ENCODE results near the gene URGCP.

DNA sequence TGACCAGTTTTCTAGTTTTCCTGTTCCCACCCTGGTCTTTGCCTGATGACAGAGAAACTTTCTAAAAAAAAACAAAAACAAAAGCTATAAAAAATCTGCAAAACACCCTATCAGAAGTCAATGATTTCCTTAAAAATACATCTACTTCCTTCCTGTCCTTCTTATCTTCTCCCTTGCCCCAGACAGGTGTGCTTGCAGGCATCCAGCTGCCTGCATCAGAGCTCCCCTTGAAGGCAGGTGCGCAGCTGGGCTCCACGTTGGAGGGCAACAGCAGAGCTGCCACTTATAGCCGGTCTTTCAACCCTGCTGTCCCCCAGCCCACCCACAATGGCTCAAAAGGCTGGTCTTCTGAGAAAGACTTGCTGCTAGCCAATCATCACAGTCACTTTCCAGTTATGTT lies 49.6 kb upstream of the URGCP start:
- TF ChIP-seq POLR2AphosphoS5 (IDR thresholded peaks at IDR 0.05; ENCODE audit: low read depth, low read length) (no peak), REST (IDR thresholded peaks at IDR 0.05; ENCODE audit: low read depth) (no peak), SP1 (IDR thresholded peaks at IDR 0.05; ENCODE audit: low read depth) (no peak), EZH2 (IDR thresholded peaks at IDR 0.05) (no peak), SIN3A (IDR thresholded peaks at IDR 0.05; ENCODE audit: low read depth) (no peak), YY1 (IDR thresholded peaks at IDR 0.05; ENCODE audit: extremely low read depth, insufficient replicate concordance, low read depth, low read length) (no peak), POLR2A (IDR thresholded peaks at IDR 0.05; ENCODE audit: borderline replicate concordance, extremely low read depth, insufficient read depth, insufficient read length) (no peak), ZFX (IDR thresholded peaks at IDR 0.05) (no peak), RAD21 (IDR thresholded peaks at IDR 0.05; ENCODE audit: low read depth) (no peak), EZH2phosphoT487 (IDR thresholded peaks at IDR 0.05; ENCODE audit: borderline replicate concordance) (no peak)
- TF ChIP-seq, protein P1, sequence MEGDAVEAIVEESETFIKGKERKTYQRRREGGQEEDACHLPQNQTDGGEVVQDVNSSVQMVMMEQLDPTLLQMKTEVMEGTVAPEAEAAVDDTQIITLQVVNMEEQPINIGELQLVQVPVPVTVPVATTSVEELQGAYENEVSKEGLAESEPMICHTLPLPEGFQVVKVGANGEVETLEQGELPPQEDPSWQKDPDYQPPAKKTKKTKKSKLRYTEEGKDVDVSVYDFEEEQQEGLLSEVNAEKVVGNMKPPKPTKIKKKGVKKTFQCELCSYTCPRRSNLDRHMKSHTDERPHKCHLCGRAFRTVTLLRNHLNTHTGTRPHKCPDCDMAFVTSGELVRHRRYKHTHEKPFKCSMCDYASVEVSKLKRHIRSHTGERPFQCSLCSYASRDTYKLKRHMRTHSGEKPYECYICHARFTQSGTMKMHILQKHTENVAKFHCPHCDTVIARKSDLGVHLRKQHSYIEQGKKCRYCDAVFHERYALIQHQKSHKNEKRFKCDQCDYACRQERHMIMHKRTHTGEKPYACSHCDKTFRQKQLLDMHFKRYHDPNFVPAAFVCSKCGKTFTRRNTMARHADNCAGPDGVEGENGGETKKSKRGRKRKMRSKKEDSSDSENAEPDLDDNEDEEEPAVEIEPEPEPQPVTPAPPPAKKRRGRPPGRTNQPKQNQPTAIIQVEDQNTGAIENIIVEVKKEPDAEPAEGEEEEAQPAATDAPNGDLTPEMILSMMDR (IDR thresholded peaks at IDR 0.05 in 2 of 3, conservative IDR thresholded peaks at IDR 0.05 in 1 of 3; ENCODE audit: borderline replicate concordance in 1 of 3, insufficient read depth in 1 of 3, low read depth in 2 of 3, low read length in 2 of 3) = no peak
- TF ChIP-seq, protein P2, sequence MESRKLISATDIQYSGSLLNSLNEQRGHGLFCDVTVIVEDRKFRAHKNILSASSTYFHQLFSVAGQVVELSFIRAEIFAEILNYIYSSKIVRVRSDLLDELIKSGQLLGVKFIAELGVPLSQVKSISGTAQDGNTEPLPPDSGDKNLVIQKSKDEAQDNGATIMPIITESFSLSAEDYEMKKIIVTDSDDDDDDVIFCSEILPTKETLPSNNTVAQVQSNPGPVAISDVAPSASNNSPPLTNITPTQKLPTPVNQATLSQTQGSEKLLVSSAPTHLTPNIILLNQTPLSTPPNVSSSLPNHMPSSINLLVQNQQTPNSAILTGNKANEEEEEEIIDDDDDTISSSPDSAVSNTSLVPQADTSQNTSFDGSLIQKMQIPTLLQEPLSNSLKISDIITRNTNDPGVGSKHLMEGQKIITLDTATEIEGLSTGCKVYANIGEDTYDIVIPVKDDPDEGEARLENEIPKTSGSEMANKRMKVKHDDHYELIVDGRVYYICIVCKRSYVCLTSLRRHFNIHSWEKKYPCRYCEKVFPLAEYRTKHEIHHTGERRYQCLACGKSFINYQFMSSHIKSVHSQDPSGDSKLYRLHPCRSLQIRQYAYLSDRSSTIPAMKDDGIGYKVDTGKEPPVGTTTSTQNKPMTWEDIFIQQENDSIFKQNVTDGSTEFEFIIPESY (IDR thresholded peaks at IDR 0.05; ENCODE audit: extremely low read depth, insufficient replicate concordance, low read length) = no peak

Data from HCT116 (cell line).